ENCODE results near the gene NOSIP.

GRCh38 chr19:49597703-49597974 lies 17.3 kb upstream of the NOSIP start:
- TF ChIP-seq CTCF (IDR thresholded peaks at IDR 0.05) (no peak), POLR2A (IDR thresholded peaks at IDR 0.05) (no peak)
